C1 segment of cervical spinal cord (tissue), 14 donors: ENCODE measurements around the gene TBC1D3I.
"Not testable (repeated sequence)": the region's sequence is repeated elsewhere in the genome, so short reads cannot be mapped to it uniquely, and the experiment has no call there.

Experiments
- DNase-seq, 14 donors: peaks; one replicate each; lab custom pipeline; 2025; lab: John Stamatoyannopoulos, UW

TBC1D3I gene

DNA sequence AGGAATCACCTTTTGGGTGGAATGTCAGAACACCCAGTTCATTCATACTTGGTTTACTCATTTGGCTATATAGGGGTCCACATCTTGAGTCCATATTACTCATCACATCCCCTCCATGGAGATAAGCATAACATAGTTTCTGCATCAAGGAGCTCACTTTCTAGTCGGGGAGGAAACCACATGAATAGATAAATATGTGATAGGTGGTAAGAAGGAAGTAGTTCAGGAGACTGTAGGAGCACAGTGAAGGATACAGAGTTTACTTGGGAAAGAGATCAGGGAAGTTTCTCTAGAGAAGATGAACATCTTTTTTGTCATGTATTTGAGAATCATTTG, 57.9 kb downstream of the TBC1D3I start:
- DNase-seq, result not testable (repeated sequence)

DNA sequence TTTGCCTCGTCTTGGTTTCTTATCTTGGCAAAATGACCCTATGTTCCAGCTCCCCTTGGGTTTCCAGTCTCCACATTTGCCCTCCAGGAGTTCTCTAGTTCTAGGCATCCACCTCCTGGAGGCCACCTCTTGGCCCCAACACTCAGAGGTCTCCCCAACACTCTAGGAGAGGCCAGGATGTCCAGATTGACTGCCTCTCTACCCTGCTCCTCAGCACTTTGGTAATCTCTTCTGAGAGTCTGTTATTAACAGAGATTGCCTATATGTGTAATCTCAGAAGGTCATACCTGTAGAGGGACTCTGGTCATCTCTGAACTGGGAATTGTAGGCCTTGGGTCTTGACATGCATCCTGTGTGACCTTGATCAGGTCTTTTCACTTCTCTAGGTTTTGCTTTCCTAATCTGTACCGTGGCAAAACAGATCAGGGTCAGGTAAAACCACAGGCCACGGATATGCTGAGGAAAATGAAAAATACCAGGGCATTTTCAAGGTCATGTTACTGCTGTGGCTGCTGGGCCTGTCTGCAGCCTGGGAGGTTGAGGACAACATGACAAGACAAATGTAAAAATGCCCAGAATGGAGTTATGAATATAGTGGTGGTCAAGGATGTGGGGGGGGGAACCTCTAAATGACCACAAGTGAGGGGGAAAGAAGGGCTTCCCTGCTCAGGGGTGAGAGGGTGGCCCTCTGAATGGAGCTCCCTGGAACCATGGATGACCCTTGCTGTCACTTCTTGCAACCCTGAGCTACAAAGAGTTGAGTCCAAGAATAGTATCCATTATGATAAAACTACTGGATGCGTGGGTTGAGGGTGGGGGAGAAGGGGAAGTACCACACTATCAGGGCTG, 58.5 kb downstream of the TBC1D3I start:
- no peak for DNase-seq

DNA sequence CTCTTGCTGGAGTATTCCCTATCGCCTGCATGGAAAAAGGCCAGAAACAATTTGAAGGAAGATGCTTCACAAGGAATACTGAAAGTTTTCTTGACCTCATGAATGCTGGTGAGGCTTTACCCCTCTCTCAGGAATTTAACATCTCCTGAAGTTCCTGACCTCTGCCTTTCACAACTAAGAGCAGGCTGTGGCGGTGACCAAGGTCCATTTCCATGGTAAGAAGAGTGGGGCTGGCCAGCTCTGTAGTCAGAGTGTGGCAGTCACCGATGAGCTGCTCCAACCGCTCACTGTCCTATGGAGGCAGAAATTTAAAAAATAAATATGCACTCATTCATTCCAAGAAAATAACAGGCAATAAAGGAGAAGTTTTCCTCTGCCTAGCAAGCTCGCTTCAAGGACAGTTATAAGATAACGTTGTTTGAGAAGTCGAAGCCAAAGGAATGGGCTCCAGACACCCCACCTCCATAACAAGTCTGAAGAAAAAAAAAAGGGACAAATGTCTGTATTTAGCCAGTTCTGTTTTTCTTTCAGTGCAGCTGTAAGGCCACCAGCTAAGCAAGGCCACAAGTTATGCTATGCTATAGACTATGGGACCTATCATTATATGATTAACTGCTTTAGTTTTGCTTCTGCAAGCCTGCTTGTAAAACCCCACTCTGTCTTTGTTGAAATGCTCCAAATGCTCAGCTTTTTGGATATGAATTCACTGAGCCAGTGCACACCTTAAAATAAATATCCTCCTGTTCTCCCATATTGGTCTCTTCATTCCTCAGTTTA, 59.5 kb downstream of the TBC1D3I start:
- no peak for DNase-seq
